ENCODE data around the gene TNFRSF1A. TPM values are rescaled to one million over a fixed set of nuclear protein-coding genes. Genes with fewer than 3 reads are reported as not detected.
A peak's percentile ranks its signal among the peaks of the same experiment; 100 is the strongest.

TNFRSF1A gene
- total RNA-seq, 1 donor = 174 TPM

GRCh38 chr12:6288235-6288634 is 53.6 kb downstream of the TNFRSF1A start:
- DNase-seq (ENCODE audit: low read depth) = no peak
- TF ChIP-seq CTCF (IDR thresholded peaks at IDR 0.05; ENCODE audit: insufficient read depth, low read depth, low read length) = no peak
- no peak overlapping the region for H3K4me3 ChIP-seq (ENCODE audit: low read depth, low read length)

- DNase-seq (ENCODE audit: low read depth) = peak; percentile 52
- H3K4me3 ChIP-seq (ENCODE audit: low read depth, low read length) = no peak overlapping the region
- no peak for TF ChIP-seq CTCF (IDR thresholded peaks at IDR 0.05; ENCODE audit: insufficient read depth, low read depth, low read length)
Measured at GRCh38 chr12:6285532-6286306, 56.2 kb downstream of the TNFRSF1A start.

- DNase-seq (ENCODE audit: low read depth) = peak; percentile 73
Measured at GRCh38 chr12:6285063-6285477, 56.8 kb downstream of the TNFRSF1A start.

DNA sequence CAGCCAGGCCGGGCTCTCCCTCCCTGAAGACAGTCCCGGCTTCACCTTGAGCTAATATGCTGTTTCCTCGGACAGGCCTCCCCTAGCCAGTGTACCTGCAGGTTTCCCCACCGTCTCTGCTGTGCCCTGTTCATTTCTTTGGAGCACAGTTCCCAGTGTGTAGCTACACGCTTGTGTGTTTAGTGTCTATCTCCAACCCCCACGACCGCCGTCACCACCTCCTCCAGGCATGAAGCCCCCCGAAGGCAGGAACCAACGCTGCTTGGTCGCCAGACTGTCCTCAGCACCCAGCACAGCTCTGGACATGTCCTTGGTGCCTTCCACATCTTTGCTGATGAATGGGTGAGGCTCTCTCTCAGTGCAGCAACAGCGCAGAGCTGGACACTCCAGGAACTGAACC is 57.6 kb downstream of the TNFRSF1A start:
- TF ChIP-seq CTCF (IDR thresholded peaks at IDR 0.05; ENCODE audit: insufficient read depth, low read depth, low read length) = no peak
- no peak overlapping the region for H3K4me3 ChIP-seq (ENCODE audit: low read depth, low read length)
- no peak for DNase-seq (ENCODE audit: low read depth)

More at GRCh38 chr12:6285063-6285477, 56.8 kb downstream of the TNFRSF1A start:
- peak; percentile 89 for TF ChIP-seq CTCF (IDR thresholded peaks at IDR 0.05; ENCODE audit: insufficient read depth, low read depth, low read length)
- no peak overlapping the region for H3K4me3 ChIP-seq (ENCODE audit: low read depth, low read length)

DNA sequence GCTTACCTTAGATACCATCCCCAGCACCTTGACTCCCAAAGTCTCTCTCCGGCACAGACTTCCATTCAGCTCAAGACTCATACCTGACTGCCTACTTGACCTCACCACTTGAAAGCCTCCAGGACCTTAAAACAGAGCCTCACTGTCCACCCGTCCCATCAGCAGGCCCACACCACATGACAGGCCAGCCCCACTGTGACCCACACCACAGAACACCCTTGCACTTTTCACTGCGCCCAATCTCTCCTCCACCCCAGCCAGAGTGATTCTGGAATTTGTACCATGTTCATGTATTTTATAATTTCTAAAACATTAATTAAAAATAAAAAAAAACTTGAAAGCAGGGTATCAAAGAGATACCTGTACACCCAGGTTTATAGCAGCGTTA is 59.4 kb downstream of the TNFRSF1A start:
- TF ChIP-seq CTCF (IDR thresholded peaks at IDR 0.05; ENCODE audit: insufficient read depth, low read depth, low read length) = no peak
- no peak for DNase-seq (ENCODE audit: low read depth)
- H3K4me3 ChIP-seq (ENCODE audit: low read depth, low read length) = no peak overlapping the region

GRCh38 chr12:6281081-6281809 is 60.6 kb downstream of the TNFRSF1A start:
- H3K4me3 ChIP-seq (ENCODE audit: low read depth, low read length) = no peak overlapping the region
- TF ChIP-seq CTCF (IDR thresholded peaks at IDR 0.05; ENCODE audit: insufficient read depth, low read depth, low read length) = no peak
- DNase-seq (ENCODE audit: low read depth) = no peak
